T-helper 1 cell treated with Interleukin-12 subunit alpha and Interleukin-12 subunit beta and Interleukin-4 antibody, amounts not matched to agents 30 μg/mL and 1 μg/mL, for 36 hours (primary cell): Measurements from ENCODE around the gene OPN4.
"Not testable (repeated sequence)": the region's sequence is repeated elsewhere in the genome, so short reads cannot be mapped to it uniquely, and the experiment has no call there.

ENCODE experiments used
- H3K27ac Mint-ChIP-seq: one replicate; pipeline ENCODE4 v1.8.0; 2021; ENCODE audit warnings: mild to moderate bottlenecking, mixed read lengths
- H3K27me3 Mint-ChIP-seq: one replicate; pipeline ENCODE4 v1.8.0; 2021; ENCODE audit warnings: low read depth, mixed read lengths
- H3K36me3 Mint-ChIP-seq: one replicate; pipeline ENCODE4 v1.8.0; 2021; ENCODE audit warnings: low read depth, mixed read lengths
- H3K4me1 Mint-ChIP-seq: one replicate; pipeline ENCODE4 v1.8.0; 2021; ENCODE audit warnings: low read depth, mixed read lengths
- H3K4me3 Mint-ChIP-seq: one replicate; pipeline ENCODE4 v1.8.0; 2021; ENCODE audit warnings: mild to moderate bottlenecking, moderate library complexity, mixed read lengths
- H3K9me3 Mint-ChIP-seq: one replicate; pipeline ENCODE4 v1.8.0; 2021; ENCODE audit warnings: mixed read lengths

OPN4 gene

GRCh38 chr10:86642021-86642420 is 12.3 kb upstream of the OPN4 start:
- peaks cover 22% of the 10 kb centered on the region for H3K27me3 Mint-ChIP-seq
- peaks cover 8% of the 10 kb centered on the region for H3K9me3 Mint-ChIP-seq
- no peaks in the 10 kb centered on the region for H3K36me3 Mint-ChIP-seq
- H3K4me3 Mint-ChIP-seq: no peak overlapping the region
- H3K4me1 Mint-ChIP-seq: peaks cover 10% of the 10 kb centered on the region
- H3K27ac Mint-ChIP-seq: no peak overlapping the region

- no peak overlapping the region for H3K4me3 Mint-ChIP-seq
- peaks cover 10% of the 10 kb centered on the region for H3K4me1 Mint-ChIP-seq
- H3K27ac Mint-ChIP-seq: no peak overlapping the region
- peaks cover 19% of the 10 kb centered on the region for H3K27me3 Mint-ChIP-seq
- H3K36me3 Mint-ChIP-seq: no peaks in the 10 kb centered on the region
- peaks cover 8% of the 10 kb centered on the region for H3K9me3 Mint-ChIP-seq
These were observed 11.8 kb upstream of the OPN4 start for GRCh38 chr10:86642499-86642898.

- peaks cover 10% of the 10 kb centered on the region for H3K4me1 Mint-ChIP-seq
- H3K27me3 Mint-ChIP-seq: peaks cover 16% of the 10 kb centered on the region
- no peak overlapping the region for H3K27ac Mint-ChIP-seq
- H3K4me3 Mint-ChIP-seq: no peak overlapping the region
- H3K36me3 Mint-ChIP-seq: no peaks in the 10 kb centered on the region
- H3K9me3 Mint-ChIP-seq: peaks cover 8% of the 10 kb centered on the region
These were observed 10.1 kb upstream of the OPN4 start for GRCh38 chr10:86644152-86644793.

GRCh38 chr10:86644794-86645445 is 9.4 kb upstream of the OPN4 start:
- Mint-ChIP-seq H3K4me1 (peaks cover 10% of the 10 kb centered on the region), H3K9me3 (peaks cover 8% of the 10 kb centered on the region), H3K27me3 (peaks cover 12% of the 10 kb centered on the region), H3K36me3 (no peaks in the 10 kb centered on the region), H3K27ac (no peak overlapping the region), H3K4me3 (no peak overlapping the region)

GRCh38 chr10:86645621-86646165 is 8.7 kb upstream of the OPN4 start:
- not testable (repeated sequence) for H3K27ac Mint-ChIP-seq, H3K9me3 Mint-ChIP-seq

GRCh38 chr10:86646532-86646931 is 7.8 kb upstream of the OPN4 start:
- H3K36me3 Mint-ChIP-seq: no peaks in the 10 kb centered on the region
- H3K27ac Mint-ChIP-seq: no peak overlapping the region
- peaks cover 10% of the 10 kb centered on the region for H3K4me1 Mint-ChIP-seq
- H3K4me3 Mint-ChIP-seq: no peak overlapping the region
- H3K9me3 Mint-ChIP-seq: peaks cover 6% of the 10 kb centered on the region
- H3K27me3 Mint-ChIP-seq: peaks cover 6% of the 10 kb centered on the region

More at GRCh38 chr10:86645621-86646165, 8.7 kb upstream of the OPN4 start:
- H3K36me3 Mint-ChIP-seq, H3K4me3 Mint-ChIP-seq, H3K27me3 Mint-ChIP-seq, H3K4me1 Mint-ChIP-seq: not testable (repeated sequence)

- Mint-ChIP-seq H3K4me3 (no peak overlapping the region), H3K9me3 (peaks cover 2% of the 10 kb centered on the region), H3K4me1 (peaks cover 10% of the 10 kb centered on the region), H3K36me3 (no peaks in the 10 kb centered on the region), H3K27me3 (peaks cover 2% of the 10 kb centered on the region), H3K27ac (no peak overlapping the region)
These were observed 7.4 kb upstream of the OPN4 start for GRCh38 chr10:86646933-86647332.

GRCh38 chr10:86647773-86648703 is 6.3 kb upstream of the OPN4 start:
- Mint-ChIP-seq H3K9me3 (no peaks in the 10 kb centered on the region), H3K4me3 (no peak overlapping the region), H3K36me3 (no peaks in the 10 kb centered on the region), H3K27me3 (no peaks in the 10 kb centered on the region), H3K27ac (no peak overlapping the region), H3K4me1 (peaks cover 10% of the 10 kb centered on the region)

- Mint-ChIP-seq H3K27ac (no peak overlapping the region), H3K9me3 (no peaks in the 10 kb centered on the region), H3K27me3 (no peaks in the 10 kb centered on the region), H3K36me3 (no peaks in the 10 kb centered on the region), H3K4me1 (peaks cover 2% of the 10 kb centered on the region), H3K4me3 (no peak overlapping the region)
These were observed 5.5 kb upstream of the OPN4 start for GRCh38 chr10:86648704-86649427.

- Mint-ChIP-seq H3K36me3 (no peaks in the 10 kb centered on the region), H3K27ac (no peak overlapping the region), H3K9me3 (no peaks in the 10 kb centered on the region), H3K27me3 (no peaks in the 10 kb centered on the region), H3K4me3 (no peak overlapping the region), H3K4me1 (no peaks in the 10 kb centered on the region)
These were observed 4.7 kb upstream of the OPN4 start for GRCh38 chr10:86649471-86650150.

- no peak overlapping the region for H3K27ac Mint-ChIP-seq
- H3K4me1 Mint-ChIP-seq: no peaks in the 10 kb centered on the region
- H3K27me3 Mint-ChIP-seq: no peaks in the 10 kb centered on the region
- no peak overlapping the region for H3K4me3 Mint-ChIP-seq
- no peaks in the 10 kb centered on the region for H3K36me3 Mint-ChIP-seq
- H3K9me3 Mint-ChIP-seq: no peaks in the 10 kb centered on the region
These were observed 4.2 kb upstream of the OPN4 start for GRCh38 chr10:86650151-86650550.

- Mint-ChIP-seq H3K4me1 (no peaks in the 10 kb centered on the region), H3K4me3 (no peak overlapping the region), H3K9me3 (no peaks in the 10 kb centered on the region), H3K27ac (no peak overlapping the region), H3K36me3 (no peaks in the 10 kb centered on the region), H3K27me3 (no peaks in the 10 kb centered on the region)
These were observed 3.3 kb upstream of the OPN4 start for GRCh38 chr10:86651021-86651471.

- no peaks in the 10 kb centered on the region for H3K9me3 Mint-ChIP-seq
- H3K36me3 Mint-ChIP-seq: no peaks in the 10 kb centered on the region
- no peaks in the 10 kb centered on the region for H3K27me3 Mint-ChIP-seq
- no peaks in the 10 kb centered on the region for H3K4me1 Mint-ChIP-seq
- H3K4me3 Mint-ChIP-seq: no peak overlapping the region
- H3K27ac Mint-ChIP-seq: no peak overlapping the region
These were observed 2.6 kb upstream of the OPN4 start for GRCh38 chr10:86651631-86652331.
